ENCODE results near the gene POLR1A.

Gene POLR1A

GRCh38 chr2:86036669-86037138, 69.0 kb downstream of the POLR1A start:
- DNase-seq = no peak

DNA sequence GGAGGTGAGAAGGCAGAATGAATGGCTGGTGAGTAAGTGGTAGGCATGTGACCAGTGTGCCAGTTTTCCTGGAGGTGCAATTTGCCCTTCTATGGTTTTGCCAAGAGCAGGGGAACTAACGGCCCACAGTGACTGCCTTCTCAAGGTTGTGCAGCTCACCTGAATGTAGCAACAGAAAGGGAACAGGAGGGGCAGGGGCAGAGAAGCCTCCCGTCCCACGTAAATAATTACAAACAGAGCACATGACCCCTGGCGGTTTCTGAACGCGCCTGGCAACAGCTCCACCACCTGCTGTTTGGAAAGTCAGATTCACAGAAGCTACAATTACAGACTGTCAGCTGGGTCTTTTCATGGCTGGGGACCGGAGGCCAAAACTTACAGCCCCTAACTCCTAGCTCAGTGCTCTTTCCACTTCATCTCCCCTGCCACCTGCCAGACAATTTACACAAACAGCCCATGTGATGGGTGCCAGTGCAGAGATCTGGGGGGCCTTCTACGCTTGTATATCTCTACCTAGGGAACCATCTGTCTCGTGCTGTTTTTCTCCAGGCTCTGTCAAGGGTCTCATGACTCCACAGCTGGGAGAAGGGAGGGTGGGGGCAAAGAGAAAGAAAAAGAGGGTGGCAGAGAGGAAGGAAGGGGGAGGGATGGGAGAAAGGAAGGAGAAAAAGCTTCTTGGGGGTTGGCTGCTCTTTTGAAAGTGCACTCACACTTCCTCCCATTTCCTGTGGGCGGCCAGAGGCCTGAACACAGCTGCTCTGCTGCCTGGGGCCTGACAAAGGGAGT, 69.6 kb downstream of the POLR1A start:
- peak; percentile 92 for DNase-seq

DNA sequence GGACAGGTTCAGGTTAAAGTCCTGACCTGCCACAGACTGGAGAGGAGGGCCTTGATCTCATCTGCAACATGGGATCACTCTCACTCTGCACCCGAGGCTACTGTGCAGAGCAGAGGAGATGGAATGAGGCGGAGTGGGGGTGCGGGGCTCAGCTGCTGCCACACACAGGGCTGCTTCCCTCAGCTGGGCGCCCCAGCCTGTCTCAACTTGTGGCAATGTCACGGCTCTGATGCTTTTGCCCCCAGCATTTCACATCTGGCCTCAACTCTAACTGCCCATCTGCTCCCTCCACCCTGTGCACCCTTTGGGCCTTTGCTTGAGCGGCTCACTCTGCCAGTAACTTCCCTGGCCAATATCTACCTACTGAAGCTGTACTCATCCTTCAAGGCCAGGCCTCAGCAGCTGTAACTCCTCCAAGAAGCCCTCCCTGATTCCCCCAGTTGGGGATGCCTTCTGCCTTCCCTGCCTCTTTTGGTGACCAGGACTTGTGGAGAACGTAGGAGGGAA, 70.3 kb downstream of the POLR1A start:
- no peak for DNase-seq

- DNase-seq = no peak
Observed at GRCh38 chr2:86033751-86034692, 71.7 kb downstream of the POLR1A start.

GRCh38 chr2:86032861-86033595, 72.7 kb downstream of the POLR1A start:
- no peak for DNase-seq

- DNase-seq = no peak
Observed at GRCh38 chr2:86031606-86032005, 74.1 kb downstream of the POLR1A start.

- no peak for DNase-seq
Observed at GRCh38 chr2:86031151-86031550, 74.5 kb downstream of the POLR1A start.

DNA sequence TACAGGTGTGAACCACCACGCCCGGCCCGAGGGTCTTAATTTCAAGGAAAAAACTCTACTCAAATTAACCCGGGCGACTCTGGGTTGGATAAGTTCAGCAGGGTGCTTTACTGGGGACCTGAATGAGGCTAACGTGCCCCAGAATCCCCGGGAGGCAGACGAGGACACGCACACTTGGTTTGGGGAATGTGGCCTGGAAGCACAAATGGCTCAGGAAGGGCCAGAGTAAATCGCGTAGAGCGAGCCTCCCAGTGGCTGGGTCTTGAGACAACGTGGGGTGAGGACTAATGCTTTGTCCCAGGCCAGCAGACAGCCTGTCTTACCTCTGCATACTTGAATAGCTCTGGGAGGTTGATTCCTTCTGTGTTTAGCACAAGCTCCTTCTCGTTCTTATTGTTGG, 75.8 kb downstream of the POLR1A start:
- no peak for DNase-seq

DNA sequence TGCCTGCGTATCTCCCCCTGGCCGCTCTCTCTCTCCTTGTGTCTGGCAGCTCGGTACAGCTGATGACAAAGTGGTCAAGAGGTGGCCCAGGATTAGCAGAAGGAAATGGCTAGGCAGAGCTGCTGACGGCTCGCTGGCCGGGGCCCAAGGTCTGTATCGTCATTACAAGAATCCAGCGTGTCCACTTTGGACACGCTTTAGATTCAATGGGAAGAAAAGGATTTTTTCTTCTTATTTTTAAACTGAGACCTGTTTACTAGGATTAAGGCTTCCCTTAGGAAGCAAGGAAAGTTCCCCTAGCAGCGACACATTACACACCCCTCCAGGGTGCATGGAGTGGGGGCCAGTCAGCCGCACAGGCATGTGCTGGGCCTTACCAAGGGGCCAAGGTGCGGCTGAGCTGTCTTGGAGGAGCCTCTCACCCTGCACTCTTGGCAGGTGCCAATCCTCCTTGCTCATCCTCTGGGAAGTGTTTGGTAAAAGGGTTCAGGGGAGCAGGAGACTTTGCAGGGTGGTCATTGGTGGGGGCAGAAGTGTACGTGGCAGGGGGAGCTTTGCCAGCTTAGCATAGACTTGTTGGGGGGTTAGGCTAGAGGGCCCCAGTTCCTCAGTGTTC, 76.8 kb downstream of the POLR1A start:
- no peak for DNase-seq

- DNase-seq = no peak
Observed at GRCh38 chr2:86027922-86028765, 77.5 kb downstream of the POLR1A start.

DNA sequence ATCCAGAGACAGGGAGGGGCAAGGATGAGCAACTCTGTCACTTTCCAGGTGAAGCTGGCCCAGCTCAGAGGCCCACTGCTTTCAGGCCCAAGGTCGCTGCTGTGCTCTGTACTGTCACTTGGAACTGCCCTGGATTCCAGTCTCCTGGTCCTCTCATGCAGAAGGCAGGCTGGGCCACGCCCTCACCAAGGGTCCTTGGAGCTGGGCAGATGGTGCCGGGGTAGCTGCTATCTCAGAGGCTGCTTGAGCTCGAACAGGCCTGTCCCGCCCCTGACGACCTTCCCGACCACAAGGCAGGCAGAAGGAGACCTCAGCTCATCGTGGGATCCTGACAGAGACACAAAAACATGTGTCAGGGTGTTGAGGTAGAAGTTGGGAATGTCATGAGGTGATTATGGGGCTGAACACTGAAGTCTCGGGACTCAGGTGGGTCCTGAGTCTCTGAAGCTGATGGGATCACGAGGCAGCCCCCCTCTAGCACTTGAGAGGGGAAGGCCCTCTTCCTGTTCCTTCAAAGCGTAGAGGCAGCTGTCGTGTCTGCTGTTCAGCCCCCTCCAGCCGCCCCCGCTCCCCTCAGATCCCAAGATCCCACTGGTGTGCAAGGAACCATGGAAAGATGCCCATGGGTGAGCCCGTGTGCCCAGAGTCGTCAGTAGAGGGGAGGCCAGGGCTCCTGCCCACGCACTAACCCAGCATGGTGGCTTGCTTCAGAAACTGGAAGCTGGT, 78.3 kb downstream of the POLR1A start:
- DNase-seq = no peak

- DNase-seq = no peak
Observed at GRCh38 chr2:86026744-86027065, 79.0 kb downstream of the POLR1A start.

GRCh38 chr2:86025976-86026743, 79.5 kb downstream of the POLR1A start:
- no peak for DNase-seq

DNA sequence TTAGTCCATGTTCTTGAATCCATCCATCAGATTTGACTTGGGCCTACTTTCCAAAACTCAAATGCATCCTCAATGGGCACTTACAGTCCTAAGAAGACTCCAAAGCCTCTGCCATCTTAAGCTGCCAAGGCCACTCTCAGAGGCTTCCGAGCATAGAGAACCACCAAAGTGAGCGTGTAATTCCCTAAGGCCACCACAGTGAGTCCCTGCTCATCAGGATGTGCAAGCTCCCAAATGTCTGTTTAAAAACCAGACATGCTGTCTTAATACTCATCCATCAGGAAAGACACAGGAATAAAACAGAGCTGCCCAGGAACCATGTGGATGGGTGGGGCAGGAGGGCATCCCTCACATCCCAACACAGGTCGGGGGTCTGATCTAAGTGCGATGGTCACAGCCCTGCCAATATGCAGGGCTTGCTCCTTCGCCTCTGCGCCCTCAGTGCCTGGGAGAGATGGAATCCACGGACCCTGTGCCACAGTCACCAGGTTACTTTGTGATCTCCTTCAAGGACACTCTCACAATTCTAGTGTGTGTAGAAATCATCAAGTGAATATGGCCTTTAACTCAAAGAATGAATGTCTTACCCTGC, 80.4 kb downstream of the POLR1A start:
- DNase-seq = no peak

GRCh38 chr2:86023366-86023712, 82.3 kb downstream of the POLR1A start:
- no peak for DNase-seq

GRCh38 chr2:86022661-86023365, 82.9 kb downstream of the POLR1A start:
- no peak for DNase-seq

GRCh38 chr2:86021396-86022378, 84.0 kb downstream of the POLR1A start:
- no peak for DNase-seq

DNA sequence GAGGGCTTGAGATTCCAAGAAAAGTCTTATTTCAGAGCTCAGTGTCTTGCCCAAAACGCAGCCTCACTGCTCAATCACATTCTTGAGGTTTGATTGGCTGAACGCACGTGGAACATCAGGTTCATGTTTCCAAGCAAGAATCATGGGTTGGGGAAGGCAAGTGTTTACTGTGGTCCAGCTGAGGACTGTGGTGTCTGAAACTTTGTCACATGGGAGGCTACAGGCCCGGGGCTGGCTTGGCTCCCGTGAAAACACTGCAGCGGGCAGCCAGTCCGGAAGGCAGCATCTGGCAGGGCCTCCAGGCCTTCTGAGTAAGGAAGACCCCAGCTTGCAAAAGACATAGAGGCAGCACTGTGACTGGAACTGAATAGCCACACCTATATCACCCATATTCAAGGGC, 84.7 kb downstream of the POLR1A start:
- no peak for DNase-seq
